Medulla oblongata (tissue), 1 donor: Measurements from ENCODE around the gene ASB10.

Source experiments
- DNase-seq: peaks from one replicate; pipeline ENCODE4 v3.0.0-alpha.2; 2015; ENCODE audit errors: extremely low spot score

ASB10 gene

DNA sequence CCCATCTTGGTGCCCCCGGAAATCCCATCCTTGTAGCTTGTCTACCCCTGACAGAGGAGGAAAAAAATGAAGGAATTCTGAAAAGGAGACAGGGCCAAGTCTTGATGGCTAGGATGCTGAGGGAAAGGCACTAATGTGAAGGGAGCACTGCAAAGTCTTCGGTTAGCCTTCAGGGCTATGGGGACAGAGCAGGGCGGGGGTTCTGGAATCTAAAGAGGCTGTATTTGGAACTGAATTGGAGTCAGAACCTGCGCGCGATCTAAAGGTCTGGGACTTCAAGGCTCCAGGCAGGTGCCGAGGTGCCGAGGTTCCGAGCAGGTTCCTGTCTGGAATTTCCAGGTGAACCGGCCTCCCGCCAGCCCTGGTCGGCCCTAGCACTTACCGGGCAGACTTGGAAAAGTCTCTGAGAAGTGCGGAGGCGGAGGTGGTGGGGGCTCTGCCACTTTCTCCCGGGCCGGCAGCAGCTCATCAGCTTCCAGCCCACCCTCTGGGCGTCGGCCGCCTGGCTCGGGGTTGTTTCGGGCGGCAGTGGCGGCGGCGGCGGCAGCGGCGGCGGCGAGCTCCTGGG lies 20.3 kb downstream of the ASB10 start:
- DNase-seq, result no peak

GRCh38 chr7:151161757-151162156 lies 25.3 kb downstream of the ASB10 start:
- DNase-seq, result no peak

GRCh38 chr7:151157645-151158329 lies 29.3 kb downstream of the ASB10 start:
- DNase-seq, result no peak

DNA sequence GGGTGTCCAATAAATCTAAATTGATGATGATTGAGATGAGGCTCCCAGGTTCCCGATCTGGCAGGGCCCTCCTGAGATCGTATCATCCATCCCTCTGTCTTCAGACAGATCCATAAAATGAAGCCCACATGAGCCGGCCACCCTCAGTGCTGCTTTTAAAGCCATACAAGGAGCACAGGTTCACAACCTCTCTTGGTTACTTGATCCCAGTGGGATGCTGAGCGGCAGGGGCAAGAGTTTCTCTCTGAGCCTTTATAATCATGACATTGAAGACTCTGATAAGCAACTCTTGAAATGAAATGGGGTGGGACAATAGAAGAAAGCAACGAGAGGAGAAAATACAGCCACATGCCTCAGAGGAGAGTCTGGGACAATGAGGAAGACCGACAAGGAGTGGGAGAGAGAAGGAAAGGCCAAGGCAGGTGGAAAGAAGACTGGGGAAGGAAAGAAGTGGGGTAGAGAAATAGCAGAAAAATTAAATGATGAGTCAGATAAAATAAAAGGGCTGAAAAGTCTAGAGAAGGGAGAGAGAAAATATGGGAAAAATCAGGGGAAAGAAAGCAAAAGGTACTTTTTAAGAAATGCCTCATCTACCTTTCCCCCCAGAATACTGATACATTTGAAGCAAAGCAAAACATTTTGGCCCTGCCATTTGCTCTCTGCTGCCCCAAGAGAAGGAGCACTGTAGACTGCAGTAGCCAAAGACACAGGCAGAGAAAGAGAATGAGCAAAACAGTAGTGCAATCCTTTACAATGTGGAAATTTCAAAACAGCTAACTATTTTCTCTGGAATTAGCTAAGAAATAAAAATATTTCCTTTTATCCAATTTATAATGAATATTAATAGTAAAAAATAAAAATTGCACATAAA lies 34.2 kb downstream of the ASB10 start:
- no peak for DNase-seq

- DNase-seq, result no peak
These were observed 36.7 kb downstream of the ASB10 start for GRCh38 chr7:151150388-151150787.

GRCh38 chr7:151148319-151149259 lies 38.5 kb downstream of the ASB10 start:
- no peak for DNase-seq

GRCh38 chr7:151146761-151147160 lies 40.3 kb downstream of the ASB10 start:
- DNase-seq, result peak; percentile 77

DNA sequence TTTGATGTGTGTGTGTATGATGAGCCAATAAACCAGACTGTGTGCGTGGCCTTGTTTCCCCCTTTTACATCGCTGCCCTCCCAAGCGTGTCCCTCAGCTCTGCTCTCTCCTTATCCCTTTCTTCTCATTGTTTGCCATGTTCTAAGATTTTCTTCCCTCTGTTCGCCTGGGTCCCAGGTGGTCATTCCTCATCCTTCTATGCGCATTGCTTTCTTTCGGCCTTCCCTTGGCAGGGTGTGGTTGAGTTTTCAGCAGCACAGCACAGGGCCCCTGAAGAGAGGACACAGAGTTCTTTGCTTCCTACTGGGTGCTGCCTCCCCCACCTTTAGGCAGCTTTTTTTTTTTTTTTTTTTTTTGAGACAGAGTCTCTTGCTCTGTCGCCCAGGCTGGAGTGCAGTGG lies 42.7 kb downstream of the ASB10 start:
- DNase-seq, result no peak

GRCh38 chr7:151143261-151144015 lies 43.6 kb downstream of the ASB10 start:
- no peak for DNase-seq

DNA sequence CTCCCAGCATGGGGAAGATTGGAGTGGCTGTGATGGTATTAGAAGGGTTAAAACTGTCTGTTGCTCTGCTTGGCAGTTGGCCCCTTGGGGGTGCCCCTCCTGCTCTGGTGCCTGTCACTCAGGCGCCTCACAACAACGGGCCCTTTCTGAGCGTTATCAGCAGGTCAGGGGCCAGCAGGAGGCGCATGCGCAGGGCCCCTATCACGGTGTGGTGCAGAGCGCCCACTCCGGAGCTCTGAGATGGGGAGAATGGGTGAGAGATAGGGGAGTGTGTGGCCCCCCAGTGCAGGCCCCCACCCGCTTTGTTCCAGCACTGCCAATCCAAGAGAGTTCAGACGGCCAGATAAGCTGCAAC lies 44.4 kb downstream of the ASB10 start:
- DNase-seq, result peak; percentile 81

DNA sequence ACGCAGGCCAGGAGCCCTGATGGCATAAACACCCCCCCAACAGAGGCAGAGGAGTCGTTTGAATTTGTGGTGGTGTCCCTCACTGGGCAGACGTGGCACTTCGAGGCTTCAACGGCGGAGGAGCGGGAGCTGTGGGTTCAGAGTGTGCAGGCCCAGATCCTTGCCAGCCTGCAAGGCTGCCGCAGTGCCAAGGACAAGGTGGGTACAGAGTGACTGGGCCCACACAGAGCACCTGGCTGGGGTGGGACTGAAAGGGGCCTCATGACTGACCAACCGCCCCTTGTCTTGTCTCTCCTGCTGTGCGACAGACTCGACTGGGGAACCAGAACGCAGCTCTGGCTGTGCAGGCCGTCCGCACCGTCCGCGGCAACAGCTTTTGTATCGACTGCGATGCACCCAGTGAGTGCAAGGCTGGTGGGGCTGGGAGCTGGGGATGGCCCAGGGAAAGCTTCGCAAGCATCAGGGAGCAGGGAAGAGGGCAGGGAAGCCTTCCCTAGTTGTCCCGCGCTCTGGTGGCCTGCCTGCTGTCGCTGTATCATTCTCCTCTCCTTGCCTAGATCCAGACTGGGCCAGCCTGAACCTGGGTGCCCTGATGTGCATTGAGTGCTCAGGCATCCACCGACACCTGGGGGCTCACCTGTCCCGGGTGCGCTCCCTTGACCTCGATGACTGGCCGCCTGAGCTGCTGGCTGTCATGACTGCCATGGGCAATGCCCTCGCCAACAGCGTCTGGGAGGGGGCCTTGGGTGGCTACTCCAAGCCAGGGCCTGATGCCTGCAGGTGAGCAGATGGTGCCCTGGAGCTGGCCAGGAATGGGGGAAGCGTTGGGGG lies 45.0 kb downstream of the ASB10 start:
- DNase-seq, result no peak

DNA sequence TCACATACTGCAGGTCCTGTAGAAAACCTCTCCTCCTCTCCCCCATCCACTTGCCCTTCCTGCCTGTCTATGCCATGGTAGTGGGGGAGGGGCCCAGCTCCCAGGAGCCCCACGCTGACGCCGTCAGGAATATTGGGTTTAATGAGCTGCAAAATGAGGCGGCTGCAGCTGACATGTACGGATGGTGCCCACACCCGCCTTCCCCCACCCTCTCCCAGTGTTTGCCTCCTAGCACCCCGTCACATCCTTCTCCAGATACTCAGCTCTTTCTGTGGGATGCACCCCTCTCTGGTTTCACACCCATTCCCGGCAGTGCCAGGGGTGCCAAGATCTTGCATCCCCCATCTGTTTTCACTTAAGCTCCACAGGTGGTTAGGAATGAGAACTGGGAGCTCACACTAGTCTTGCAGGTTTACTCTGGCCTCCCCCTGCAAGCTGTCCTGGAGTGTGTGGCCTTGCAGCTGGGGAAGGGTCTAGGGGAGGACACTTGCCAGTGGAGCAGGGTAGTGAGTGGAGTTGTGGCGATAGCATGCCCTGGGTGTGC lies 45.7 kb downstream of the ASB10 start:
- no peak for DNase-seq

DNA sequence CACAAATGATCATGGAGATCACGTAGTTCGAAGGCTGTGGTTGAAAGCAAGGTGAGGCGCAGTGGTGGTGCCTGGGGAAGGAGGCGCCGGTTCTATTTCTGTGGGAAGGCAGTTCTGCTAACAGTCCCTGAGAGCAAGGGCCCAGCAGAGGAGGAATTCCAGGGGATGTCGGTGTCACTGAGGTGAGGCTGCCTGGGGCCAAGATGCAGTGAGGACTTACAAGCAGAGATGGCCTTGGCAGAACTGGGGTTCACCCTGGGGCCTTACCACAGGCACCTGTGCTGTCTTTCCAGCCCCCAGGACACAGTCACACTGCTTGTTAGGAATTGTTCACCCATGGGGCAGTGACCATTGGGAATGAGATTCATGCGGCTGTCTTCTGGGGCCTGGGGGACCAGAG lies 46.2 kb downstream of the ASB10 start:
- DNase-seq, result no peak

GRCh38 chr7:151139791-151140190 lies 47.3 kb downstream of the ASB10 start:
- no peak for DNase-seq

GRCh38 chr7:151139071-151139790 lies 47.8 kb downstream of the ASB10 start:
- no peak for DNase-seq

DNA sequence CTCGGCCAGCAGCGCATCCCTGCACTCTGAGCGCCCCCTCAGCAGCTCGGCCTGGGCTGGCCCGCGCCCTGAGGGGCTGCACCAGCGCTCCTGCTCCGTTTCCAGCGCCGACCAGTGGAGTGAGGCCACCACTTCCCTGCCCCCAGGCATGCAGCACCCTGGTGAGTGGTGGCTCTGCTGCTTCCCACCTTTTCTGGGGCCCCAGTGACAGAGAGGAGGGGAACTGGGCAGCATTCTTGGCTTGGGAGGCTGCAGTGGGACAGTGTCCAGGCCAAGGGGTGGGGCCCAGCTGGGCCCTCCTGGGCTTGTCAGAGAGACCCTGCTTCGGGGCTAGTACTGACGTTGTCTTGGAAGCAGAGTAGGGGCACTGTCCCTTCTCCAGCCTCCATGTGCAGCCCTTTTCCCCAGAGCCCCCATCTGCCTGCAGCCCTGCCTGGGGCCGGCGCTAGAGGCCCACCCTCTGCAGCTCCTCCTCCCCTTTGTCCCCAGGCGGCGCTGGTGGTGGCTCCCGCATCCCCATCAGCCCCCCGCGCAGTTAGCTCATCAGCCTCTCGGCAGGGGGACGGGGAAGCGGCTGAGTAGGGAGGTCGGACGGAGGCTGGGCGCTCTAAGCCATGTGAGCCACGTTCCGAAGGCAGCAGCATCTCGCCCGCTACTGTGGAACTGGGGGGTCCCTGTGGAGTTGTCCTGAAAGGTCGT lies 48.7 kb downstream of the ASB10 start:
- DNase-seq, result no peak

DNA sequence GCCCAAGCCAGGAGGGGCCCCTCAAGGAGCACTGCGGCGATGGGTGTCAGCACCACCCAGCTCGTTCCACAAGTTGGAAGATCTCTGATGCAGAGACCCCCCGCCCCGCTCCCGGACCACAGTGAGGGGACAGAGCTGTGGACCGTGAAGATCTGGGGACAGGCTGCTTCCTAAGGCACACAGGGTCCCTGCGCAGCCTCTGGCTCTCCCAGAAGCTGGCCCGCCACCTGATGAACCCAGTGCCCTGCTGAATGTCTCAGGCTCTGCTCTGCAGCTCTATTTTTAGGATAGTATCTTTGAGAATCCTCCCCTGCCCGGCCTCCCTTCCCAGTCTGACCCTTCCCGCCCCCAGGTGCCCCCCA lies 49.3 kb downstream of the ASB10 start:
- no peak for DNase-seq

DNA sequence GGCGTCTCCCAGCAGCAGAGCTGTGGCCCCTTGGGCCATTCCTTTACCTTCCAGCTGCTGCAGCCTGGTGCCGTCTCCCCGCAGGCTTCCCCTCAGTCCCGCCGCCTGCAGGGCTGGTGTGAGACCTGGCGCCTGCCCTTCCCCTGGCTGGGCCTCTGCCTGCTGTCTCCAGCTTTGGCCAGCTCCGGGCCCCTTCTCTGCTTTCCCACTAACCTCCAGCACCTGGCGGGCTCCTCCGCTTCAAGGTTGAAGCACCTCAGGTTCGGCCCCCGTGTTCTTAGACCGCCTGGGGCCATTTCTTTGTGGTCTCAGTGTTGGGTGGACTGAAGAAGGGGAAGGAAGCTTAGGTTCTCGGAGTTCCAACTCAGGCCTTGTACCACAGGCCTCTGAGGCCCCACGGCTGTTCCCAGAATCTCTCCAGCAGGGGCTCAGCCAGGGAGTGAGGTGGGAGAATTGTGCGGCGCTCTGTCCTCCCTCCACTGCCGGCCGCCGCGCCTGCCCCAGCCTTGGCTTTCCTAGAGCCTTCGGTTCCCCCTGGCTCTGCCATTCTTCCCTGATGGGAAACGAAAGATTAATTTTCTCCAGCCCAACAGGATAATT lies 49.9 kb downstream of the ASB10 start:
- no peak for DNase-seq
